Hypothalamus (tissue), 51 donors: ENCODE measurements around the gene SPHK2.
"Not testable (repeated sequence)": the region's sequence is repeated elsewhere in the genome, so short reads cannot be mapped to it uniquely, and the experiment has no call there.

Source experiments
- DNase-seq, 51 donors: peaks; one replicate each; lab custom pipeline; 2025; lab: John Stamatoyannopoulos, UW

The SPHK2 gene

GRCh38 chr19:48674921-48675824 is 55.9 kb downstream of the SPHK2 start:
- peak; percentile 12 to 89 (median 72) for DNase-seq

DNA sequence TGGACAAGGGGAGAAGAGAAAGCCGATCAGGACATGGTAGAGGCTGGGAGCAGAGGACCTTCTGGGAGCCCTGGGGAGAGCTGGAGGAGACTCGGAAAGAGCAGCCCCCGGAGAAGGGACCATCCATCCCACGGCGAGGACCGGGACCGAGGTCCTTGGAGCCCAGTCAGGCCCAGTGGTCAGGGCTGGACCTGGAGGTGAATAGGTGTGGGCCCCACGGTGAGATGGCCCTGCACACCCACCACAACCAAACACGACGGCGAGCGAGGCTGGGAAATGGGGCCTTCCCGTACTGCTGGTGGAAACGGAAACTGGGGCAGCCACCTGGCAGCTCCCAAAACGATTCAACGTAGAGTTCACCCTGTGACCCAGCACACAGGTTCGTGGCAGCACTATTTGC is 57.2 kb downstream of the SPHK2 start:
- no peak for DNase-seq

GRCh38 chr19:48676887-48677286 is 57.6 kb downstream of the SPHK2 start:
- DNase-seq, result no peak

DNA sequence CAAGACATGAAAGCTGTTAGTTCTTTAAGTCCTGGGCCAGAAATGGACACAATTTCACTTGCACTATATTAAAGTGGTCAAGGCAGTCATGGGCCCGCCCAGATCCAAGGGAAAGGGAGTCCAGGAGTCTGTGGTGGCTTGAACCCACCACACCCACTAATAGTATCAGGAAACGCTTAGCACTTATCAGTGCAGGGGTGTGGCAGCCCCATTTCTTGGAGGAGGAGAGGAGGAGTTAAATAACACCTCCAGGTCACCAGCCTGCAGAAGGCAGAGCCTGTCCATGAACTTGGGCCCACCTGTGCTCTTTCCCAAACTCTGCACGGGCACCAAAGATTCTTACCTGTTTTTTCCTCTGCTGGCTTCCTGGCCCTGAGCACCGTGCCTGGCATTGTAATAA is 58.9 kb downstream of the SPHK2 start:
- no peak for DNase-seq

- DNase-seq, result not testable (repeated sequence)
Observed at GRCh38 chr19:48680006-48680405, 60.7 kb downstream of the SPHK2 start.
